Colonic mucosa (tissue), 4 donors: ENCODE results near the gene ACACB. TPM values are rescaled to one million over a fixed set of nuclear protein-coding genes. Genes with fewer than 3 reads are reported as not detected.

ENCODE experiments used
- DNase-seq: peaks from one replicate; pipeline ENCODE4 v3.0.0-alpha.2; 2020
- H3K27ac ChIP-seq: fragments of 200-600 bp; one replicate; pipeline ENCODE4 v1.8.0; 2021
- H3K27me3 ChIP-seq: fragments of 200-600 bp; one replicate; pipeline ENCODE4 v1.8.0; 2021
- H3K36me3 ChIP-seq: fragments of 200-600 bp; one replicate; pipeline ENCODE4 v1.8.0; 2021
- H3K4me1 ChIP-seq: fragments of 200-600 bp; one replicate; pipeline ENCODE4 v1.8.0; 2021; ENCODE audit warnings: mild to moderate bottlenecking
- H3K4me3 ChIP-seq: fragments of 200-600 bp; one replicate; pipeline ENCODE4 v1.8.0; 2021
- H3K9ac ChIP-seq, 2 donors: one replicate each; pipeline ENCODE4 v1.7.0; 2013; ENCODE audit warnings: control low read depth in 2 of 2, low read depth in 2 of 2, low read length in 2 of 2
- H3K9me3 ChIP-seq: fragments of 200-600 bp; one replicate; pipeline ENCODE4 v1.8.0; 2021
- intact Hi-C: fragments of 100-400 bp; cut with DNase I; formaldehyde crosslinking; loops from one replicate; pipeline ENCODE4 v1.14.1; 2022
- total RNA-seq, 2 donors: library from RNA; stranded (reverse); fragmentation: NEBNext Ultra II Directional in 1 of 2; extraction: Animal tissue kit (Norgen Biotek cat#: 25700) in 1 of 2; gene quantifications; one replicate each; pipeline ENCODE4 v1.2.1, GENCODE V29; 2021
- TF ChIP-seq, protein P1 (sequence below): fragments of 200-600 bp; IDR thresholded peaks from one replicate; pipeline ENCODE4 v1.8.0; 2022; ENCODE audit warnings: antibody characterized with exemption, mild to moderate bottlenecking
- donor health status: healthy.
- donor health status: DM: no; HTN: no; CAD: no.
- donor health status: DM: no; HTN: no; CAD: no.

ACACB gene
- total RNA-seq, 2 donors from 2014 or later = 21.3 to 32.8 TPM

DNA sequence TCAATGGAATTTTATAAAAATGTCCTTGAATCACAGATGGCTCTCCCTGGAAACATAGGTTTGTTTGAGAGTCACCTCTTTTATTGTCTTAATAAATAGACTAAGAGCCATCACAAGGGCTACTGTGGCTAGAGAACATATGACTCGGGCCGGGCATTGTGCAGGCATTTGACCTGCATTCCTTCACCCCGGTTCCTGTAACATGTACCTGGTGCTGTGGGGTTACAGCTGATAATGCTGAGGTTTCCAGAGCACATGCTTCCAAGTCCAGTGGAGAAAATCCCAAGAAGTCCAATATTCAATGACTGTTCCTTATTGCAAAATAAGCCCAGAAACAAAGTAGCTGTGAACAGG is 1.0 kb upstream of the ACACB start:
- Histone ChIP-seq H3K27ac (peak overlapping the region; percentile 34), H3K9me3 (no peaks in the 10 kb centered on the region), H3K4me3 (no peak overlapping the region), H3K4me1 (peaks cover 9% of the 10 kb centered on the region), H3K9ac (peak overlapping the region in 1 of 2 donors; percentile 35), H3K27me3 (no peaks in the 10 kb centered on the region), H3K36me3 (no peaks in the 10 kb centered on the region)
- no peak for DNase-seq
- TF ChIP-seq, protein P1, sequence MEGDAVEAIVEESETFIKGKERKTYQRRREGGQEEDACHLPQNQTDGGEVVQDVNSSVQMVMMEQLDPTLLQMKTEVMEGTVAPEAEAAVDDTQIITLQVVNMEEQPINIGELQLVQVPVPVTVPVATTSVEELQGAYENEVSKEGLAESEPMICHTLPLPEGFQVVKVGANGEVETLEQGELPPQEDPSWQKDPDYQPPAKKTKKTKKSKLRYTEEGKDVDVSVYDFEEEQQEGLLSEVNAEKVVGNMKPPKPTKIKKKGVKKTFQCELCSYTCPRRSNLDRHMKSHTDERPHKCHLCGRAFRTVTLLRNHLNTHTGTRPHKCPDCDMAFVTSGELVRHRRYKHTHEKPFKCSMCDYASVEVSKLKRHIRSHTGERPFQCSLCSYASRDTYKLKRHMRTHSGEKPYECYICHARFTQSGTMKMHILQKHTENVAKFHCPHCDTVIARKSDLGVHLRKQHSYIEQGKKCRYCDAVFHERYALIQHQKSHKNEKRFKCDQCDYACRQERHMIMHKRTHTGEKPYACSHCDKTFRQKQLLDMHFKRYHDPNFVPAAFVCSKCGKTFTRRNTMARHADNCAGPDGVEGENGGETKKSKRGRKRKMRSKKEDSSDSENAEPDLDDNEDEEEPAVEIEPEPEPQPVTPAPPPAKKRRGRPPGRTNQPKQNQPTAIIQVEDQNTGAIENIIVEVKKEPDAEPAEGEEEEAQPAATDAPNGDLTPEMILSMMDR = no peak
- intact Hi-C loops = loop anchor here (10.0 kb wide), 1 partner anchor 149 kb away; no protein-coding TSS in a partner anchor

DNA sequence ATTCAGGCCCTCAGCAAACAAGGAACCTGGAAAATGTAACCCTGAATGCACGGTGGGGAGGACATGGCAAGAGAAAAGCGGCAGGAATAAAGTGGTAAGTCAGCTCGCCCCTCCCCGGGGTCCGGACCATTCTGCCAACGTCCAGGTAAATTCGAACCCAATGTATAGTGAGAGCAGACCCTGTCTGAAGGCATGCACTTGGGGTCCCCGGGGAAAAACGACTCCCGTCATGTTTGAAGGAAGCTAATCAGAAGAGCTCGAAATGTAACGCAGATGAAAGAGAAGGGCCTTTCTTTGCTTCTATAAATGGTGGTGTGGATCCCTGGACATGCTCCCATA is 193 bp downstream of the ACACB start:
- Histone ChIP-seq H3K4me3 (no peak overlapping the region), H3K4me1 (peaks cover 9% of the 10 kb centered on the region), H3K36me3 (no peaks in the 10 kb centered on the region), H3K9me3 (no peaks in the 10 kb centered on the region), H3K27me3 (no peaks in the 10 kb centered on the region), H3K9ac (peak overlapping the region; percentile 15 to 35), H3K27ac (no peak overlapping the region)
- DNase-seq = no peak
- intact Hi-C loops = loop anchor here (10.0 kb wide), 1 partner anchor 148 kb away; no protein-coding TSS in a partner anchor
- TF ChIP-seq, protein P1 = no peak

DNA sequence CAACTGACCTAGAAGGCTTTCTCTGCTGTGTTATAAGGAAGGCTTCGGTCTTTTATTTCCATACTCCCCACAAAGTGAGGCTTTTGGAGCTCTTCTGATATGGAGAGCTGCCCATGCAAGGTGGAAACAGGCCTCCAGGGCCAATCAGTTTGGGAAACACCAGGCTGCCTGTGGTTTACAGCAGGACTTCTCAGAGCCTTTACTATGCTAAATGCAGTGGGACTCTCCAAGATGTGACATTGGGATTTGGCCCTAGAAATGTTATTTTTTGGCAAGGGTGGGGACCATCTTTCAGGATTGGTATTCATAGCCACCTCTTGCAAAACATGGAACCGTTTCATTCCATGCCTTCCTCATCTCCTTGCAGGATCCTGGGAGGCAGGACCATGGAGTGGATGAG is 3.7 kb downstream of the ACACB start:
- intact Hi-C loops = no loop called here
- no peak overlapping the region for H3K4me3 ChIP-seq
- H3K4me1 ChIP-seq = peaks cover 9% of the 10 kb centered on the region
- H3K36me3 ChIP-seq = no peaks in the 10 kb centered on the region
- no peaks in the 10 kb centered on the region for H3K9me3 ChIP-seq
- no peak overlapping the region for H3K9ac ChIP-seq
- H3K27ac ChIP-seq = no peak overlapping the region
- TF ChIP-seq, protein P1 = no peak
- DNase-seq = no peak
- no peaks in the 10 kb centered on the region for H3K27me3 ChIP-seq

DNA sequence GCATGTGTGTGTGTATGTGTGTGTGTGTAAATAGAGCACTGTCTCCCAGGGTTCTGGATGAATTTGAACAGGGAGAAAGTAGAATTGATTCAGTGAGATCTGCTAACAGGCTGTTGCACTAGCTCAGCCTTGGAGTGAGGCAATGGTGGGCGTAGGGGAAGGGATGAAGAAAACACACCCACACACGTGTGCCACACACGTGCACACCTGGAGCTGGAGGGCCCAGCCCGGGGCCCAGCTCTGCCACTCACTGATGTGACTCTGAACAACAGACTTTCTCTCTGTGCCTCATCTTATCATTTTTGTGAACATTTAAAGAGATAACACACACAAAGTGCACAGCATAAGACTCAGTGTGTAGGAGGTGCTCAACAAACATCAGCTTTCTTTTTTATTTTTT is 4.2 kb downstream of the ACACB start:
- TF ChIP-seq, protein P1 = no peak
- Histone ChIP-seq H3K4me1 (peaks cover 6% of the 10 kb centered on the region), H3K27ac (no peak overlapping the region), H3K4me3 (no peak overlapping the region), H3K9ac (no peak overlapping the region), H3K27me3 (no peaks in the 10 kb centered on the region), H3K36me3 (no peaks in the 10 kb centered on the region), H3K9me3 (no peaks in the 10 kb centered on the region)
- intact Hi-C loops = no loop called here
- no peak for DNase-seq

DNA sequence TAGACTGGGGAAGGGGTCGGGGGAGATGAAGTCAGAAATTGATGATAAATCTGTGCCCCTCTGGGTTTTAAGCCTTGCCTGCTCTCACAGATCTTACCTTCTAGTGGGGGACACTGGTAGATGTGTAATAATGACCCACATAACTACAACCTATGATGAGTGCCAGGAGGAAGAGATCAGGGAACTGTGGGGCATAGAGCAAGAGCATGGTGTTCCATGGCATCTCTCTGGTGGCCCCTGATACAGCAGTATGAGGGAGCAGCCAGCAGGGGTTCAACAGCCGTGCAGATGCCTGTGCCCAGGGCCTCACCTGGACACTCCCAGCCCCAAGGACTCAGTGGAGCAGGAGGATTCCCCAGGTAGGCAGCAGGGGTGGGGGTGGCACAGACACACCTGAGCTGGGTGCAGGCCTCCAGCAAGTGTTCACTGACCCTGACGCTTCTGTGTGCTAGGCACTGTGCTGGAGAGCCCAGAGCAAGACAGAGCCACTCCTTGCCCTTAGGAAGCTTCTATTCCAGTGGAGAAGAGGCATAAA is 5.0 kb downstream of the ACACB start:
- Histone ChIP-seq H3K9ac (no peak overlapping the region), H3K27me3 (no peaks in the 10 kb centered on the region), H3K27ac (no peak overlapping the region), H3K36me3 (no peaks in the 10 kb centered on the region), H3K4me3 (no peak overlapping the region), H3K4me1 (no peaks in the 10 kb centered on the region), H3K9me3 (no peaks in the 10 kb centered on the region)
- intact Hi-C loops = no loop called here
- no peak for DNase-seq
- TF ChIP-seq, protein P1 = no peak
